ENCODE measurements around the gene CCP110. TPM values are rescaled to one million over a fixed set of nuclear protein-coding genes. Genes with fewer than 3 reads are reported as not detected.
"Not testable (repeated sequence)": the region's sequence is repeated elsewhere in the genome, so short reads cannot be mapped to it uniquely, and the experiment has no call there.

Gene CCP110
- polyA plus RNA-seq, 3 donors from 2014 or later = 7.5 to 10.1 (median 9.4) TPM

DNA sequence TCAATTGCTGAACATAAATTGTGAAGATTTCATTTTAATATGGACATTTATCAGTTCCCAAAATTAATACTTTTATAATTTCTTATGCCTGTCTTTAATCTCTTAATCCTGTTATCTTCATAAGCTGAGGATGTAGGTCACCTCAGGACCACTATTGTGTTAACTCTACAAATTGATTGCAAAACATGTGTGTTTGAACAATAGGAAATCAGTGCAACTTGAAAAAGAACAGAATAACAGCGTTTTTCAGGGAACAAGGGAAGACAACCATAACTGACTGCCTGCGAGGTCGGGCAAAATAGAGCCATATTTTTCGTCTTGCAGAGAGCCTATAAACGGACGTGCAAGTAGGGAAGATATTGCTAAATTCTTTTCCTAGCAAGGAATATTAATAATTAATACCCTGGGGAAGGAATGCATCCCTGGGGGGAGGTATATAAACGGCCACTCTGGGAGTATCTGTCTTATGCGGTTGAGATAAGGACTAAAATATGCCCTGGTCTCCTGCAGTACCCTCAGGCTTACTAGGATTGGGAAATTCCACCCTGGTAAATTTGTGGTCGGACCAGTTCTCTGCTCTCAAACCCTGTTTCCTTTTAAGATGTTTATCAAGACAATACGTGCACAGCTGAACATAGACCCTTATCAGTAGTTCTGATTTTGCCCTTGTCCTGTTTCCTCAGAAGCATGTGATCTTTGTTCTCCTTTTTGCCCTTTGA lies 19.7 kb downstream of the CCP110 start:
- H3K27me3 Mint-ChIP-seq (ENCODE audit: low read depth in 3 of 3); DNase-seq; H3K27ac Mint-ChIP-seq; H3K4me3 Mint-ChIP-seq; H3K4me1 Mint-ChIP-seq; H3K9me3 Mint-ChIP-seq: not testable (repeated sequence)
- peaks cover 26 to 40% (median 36%) of the 10 kb centered on the region in 3 donors for H3K36me3 Mint-ChIP-seq

DNA sequence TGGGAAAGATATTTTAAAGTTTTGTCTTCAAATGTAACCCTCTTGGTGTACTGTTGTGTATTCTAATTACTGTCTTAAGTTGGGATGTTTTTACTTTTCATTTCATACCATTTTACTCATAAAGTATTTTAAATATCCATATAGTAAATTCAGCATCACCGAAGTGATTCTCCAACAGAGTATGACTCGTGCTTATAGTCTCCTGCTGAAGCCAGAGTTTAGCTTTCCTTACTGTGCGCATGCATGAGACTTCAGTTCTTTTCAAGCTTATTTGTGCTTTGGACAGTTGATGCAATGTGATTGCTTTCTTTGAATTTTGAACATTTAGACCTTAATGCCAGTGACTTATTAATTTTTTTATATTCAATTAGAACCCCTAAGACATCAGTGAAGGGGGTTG lies 24.4 kb downstream of the CCP110 start:
- Mint-ChIP-seq H3K36me3 (peaks cover 15 to 29% (median 18%) of the 10 kb centered on the region in 3 donors), H3K27ac (no peak overlapping the region), H3K4me1 (no peaks in the 10 kb centered on the region), H3K4me3 (no peak overlapping the region), H3K27me3 (ENCODE audit: low read depth in 3 of 3) (no peaks in the 10 kb centered on the region), H3K9me3 (peaks cover 0 to 3% (median 0%) of the 10 kb centered on the region in 6 donors)
- no peak for DNase-seq

DNA sequence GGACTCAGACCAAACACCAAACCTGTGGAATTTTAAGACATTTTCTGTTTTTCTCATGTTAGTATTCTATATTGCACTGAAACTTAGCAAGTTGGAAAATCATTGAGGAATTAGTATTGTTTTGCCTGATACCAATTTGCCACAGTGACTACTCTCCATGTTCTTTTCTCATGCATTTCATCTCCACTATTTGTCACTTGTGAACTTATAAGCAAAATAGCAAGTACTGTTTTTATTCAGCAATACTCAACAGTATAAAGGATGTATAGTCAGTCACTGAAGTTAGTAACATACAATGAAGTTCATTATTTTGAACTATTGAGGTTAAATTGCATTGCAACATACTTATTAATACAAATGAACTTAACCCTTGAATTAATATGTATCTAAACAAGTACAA lies 25.9 kb downstream of the CCP110 start:
- H3K36me3 Mint-ChIP-seq = peaks cover 3 to 16% (median 5%) of the 10 kb centered on the region in 3 donors
- peaks cover 2 to 3% of the 10 kb centered on the region in 2 donors for H3K4me1 Mint-ChIP-seq
- H3K27me3 Mint-ChIP-seq (ENCODE audit: low read depth in 3 of 3) = peaks cover 0 to 3% (median 0%) of the 10 kb centered on the region in 3 donors
- H3K4me3 Mint-ChIP-seq = no peak overlapping the region
- no peak overlapping the region for H3K27ac Mint-ChIP-seq
- H3K9me3 Mint-ChIP-seq = no peaks in the 10 kb centered on the region
- DNase-seq = no peak

DNA sequence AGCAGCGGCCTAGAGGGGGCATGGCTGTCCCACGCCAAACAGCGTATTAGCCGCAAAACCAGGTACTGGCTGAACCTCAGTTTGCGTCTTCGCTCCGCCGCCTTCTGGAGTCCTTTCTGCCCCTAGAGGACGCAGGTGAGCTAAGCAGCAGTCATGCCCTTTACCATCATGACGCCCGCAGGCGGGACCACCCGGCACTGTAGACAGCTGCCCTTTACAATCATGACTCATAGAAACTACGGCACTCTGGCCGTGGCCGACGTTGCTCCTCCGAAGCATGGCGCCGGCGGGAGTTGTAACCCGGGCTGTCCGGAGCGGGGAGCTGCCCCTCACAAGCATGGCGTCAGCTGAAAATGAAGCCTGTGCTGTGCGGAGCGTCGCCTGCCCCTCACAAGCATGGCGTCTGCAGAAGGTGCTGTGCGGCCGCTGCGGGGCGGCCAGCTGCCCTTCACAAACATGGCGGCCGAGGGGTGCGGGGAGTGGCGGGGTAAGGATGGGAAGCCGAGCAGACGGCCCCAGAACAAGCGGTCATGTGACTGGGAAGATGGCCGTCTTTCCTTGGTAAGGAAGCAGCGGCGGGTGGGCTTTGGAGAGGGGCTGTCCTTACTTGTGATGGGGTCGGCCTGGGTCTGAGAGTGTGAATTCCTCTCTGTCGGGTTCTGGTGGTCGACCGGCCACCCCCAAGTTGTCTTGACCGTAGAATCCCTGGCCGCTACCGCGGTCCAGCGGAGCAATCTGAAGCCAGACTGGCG lies 31.6 kb downstream of the CCP110 start, which contains the start of gene VPS35L:
Gene VPS35L (plus strand): TSS at position 518 of the 752 bp plus-strand sequence. CDS start 27 bp downstream, at position 545.
- no peaks in the 10 kb centered on the region for H3K9me3 Mint-ChIP-seq
- peak; percentile 96 to 97 (median 97) for DNase-seq
- peaks cover 25 to 26% of the 10 kb centered on the region in 2 donors for H3K4me1 Mint-ChIP-seq
- peak within 1 kb of the TSS; percentile 95 to 97 (median 96) for H3K4me3 Mint-ChIP-seq
- peaks cover 0 to 8% (median 5%) of the 10 kb centered on the region in 3 donors for H3K36me3 Mint-ChIP-seq
- peak within 1 kb of the TSS; percentile 83 to 96 (median 91) for H3K27ac Mint-ChIP-seq
- peaks cover 0 to 6% (median 5%) of the 10 kb centered on the region in 3 donors for H3K27me3 Mint-ChIP-seq (ENCODE audit: low read depth in 3 of 3)

DNA sequence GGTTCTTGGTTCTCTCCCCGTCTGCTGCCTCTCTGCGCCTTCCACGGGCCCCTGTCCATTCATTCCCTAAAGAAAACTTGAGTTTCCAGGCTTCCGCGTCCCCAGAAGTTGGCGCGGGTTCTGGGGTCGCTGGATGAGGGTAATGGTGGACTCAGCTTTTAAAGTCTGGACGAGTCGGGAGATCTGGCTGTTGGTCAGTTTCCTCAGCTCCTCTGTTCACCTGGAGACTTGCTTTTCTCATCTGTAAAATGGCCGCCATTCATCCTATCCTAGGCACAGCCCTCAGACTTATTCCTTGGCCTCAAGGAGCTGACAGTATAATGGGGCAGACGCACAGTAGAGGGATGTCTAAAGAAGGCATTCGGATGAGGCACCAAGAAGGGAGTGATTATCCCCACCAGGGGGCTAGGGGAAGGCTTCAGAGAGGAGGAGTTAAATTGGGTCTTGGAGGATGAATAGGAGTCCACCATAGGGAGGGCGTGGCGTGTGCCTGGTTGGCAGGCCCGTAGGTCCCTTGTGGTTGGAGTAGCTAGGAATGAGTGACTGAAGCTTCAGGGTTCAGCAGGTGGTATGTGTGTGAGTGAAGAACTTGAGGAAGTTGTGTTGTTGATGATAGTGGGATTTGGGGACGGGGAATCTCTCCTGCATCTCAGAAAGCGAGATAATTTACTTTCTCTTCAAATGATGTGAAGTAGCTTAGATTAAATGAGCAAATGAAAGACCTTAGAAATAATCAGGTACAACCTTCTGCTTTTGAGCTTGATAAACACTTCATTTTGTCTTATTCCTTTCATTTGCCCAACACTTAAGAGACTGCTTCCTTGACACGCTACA lies 32.4 kb downstream of the CCP110 start:
- no peaks in the 10 kb centered on the region for H3K9me3 Mint-ChIP-seq
- H3K4me3 Mint-ChIP-seq = peak overlapping the region; percentile 95 to 97 (median 96)
- peak; percentile 6 to 15 (median 11) for DNase-seq
- peak overlapping the region; percentile 83 to 96 (median 91) for H3K27ac Mint-ChIP-seq
- H3K27me3 Mint-ChIP-seq (ENCODE audit: low read depth in 3 of 3) = peaks cover 0 to 6% (median 5%) of the 10 kb centered on the region in 3 donors
- peaks cover 25 to 26% of the 10 kb centered on the region in 2 donors for H3K4me1 Mint-ChIP-seq
- H3K36me3 Mint-ChIP-seq = peaks cover 0 to 4% (median under 1%) of the 10 kb centered on the region in 3 donors

DNA sequence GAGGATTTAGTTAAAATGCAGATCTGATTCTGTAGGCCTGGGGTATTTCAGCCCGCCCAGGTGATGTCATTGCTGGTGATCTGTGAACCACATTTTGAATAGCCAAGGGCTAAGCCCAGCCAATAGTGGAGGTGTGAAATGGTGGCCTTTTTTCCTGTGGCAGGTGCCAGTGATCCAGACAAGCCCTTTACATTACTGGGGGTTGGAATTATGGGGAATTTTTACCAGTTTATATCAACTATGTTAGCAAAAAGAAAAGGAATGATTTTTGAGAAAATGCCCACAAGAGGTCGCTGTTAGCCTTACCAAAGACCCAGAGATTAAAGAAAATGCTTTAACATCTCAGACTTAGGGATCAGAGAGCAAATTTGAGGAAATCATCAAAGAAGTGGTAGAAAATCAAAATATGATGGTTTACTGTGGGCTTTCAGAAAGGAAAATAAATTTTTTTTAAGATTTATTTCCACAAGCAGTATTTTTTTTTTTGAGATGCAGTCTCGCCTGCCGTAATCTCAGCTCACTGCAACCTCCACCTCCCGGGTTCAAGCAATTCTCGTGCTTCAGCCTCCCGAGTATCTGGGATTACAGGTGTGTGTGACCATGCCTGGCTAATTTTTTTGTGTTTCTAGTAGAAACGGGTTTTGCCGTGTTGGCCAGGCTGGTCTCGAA lies 35.6 kb downstream of the CCP110 start:
- Mint-ChIP-seq H3K36me3 (peaks cover 0 to 6% (median 0%) of the 10 kb centered on the region in 3 donors), H3K4me3 (no peak overlapping the region), H3K27me3 (ENCODE audit: low read depth in 3 of 3) (peaks cover 0 to 7% (median 5%) of the 10 kb centered on the region in 3 donors)

DNA sequence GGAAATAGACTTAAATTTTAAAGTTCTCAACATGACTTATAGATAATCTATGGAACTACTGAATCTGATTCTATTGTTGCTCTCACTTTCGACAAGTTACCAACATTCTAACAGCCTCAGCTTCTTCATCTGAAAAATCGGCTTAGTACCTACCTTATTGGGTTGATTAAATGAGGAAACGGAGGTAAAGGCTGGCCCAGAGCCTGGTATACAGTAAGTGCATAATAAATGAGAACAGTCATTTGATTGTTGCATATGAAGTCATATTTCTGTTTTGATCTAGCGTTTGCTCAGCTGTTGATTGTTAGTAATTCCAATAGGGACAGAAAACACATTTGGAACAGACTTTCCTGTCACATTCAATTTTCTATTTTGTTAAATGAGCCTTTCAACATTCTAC lies 36.3 kb downstream of the CCP110 start:
- Mint-ChIP-seq H3K4me3 (no peak overlapping the region), H3K27ac (no peak overlapping the region), H3K27me3 (ENCODE audit: low read depth in 3 of 3) (peaks cover 0 to 6% (median 5%) of the 10 kb centered on the region in 3 donors), H3K36me3 (peaks cover 0 to 6% (median 0%) of the 10 kb centered on the region in 3 donors), H3K9me3 (no peaks in the 10 kb centered on the region), H3K4me1 (peaks cover 21 to 22% of the 10 kb centered on the region in 2 donors)
- no peak for DNase-seq

More for the DNA sequence above, 35.6 kb downstream of the CCP110 start:
- peak; percentile 34 to 46 (median 39) for DNase-seq
- H3K27ac Mint-ChIP-seq = no peak overlapping the region
- peaks cover 26 to 28% of the 10 kb centered on the region in 2 donors for H3K4me1 Mint-ChIP-seq
- no peaks in the 10 kb centered on the region for H3K9me3 Mint-ChIP-seq

DNA sequence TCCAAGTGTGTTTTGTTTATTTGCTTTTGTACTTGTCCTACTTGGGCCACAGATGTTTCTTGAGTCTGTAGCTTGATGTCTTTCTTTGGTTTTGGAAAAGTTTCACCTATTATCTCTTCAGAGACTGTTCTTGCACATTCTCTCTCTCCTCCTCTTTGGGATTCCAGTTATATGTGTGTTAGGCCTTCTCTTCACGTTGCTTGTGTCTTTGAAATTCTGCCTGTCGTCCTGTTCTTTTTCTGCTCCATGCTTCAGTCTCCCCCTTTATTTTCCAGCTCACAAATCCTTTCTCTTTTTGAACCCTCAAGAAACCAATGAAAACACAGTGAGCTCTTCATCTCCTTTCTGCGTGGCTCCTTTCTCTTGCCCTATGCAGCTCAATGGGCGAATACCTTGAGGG lies 39.6 kb downstream of the CCP110 start:
- Mint-ChIP-seq H3K4me1 (peaks cover 5 to 7% of the 10 kb centered on the region in 2 donors), H3K36me3 (peaks cover 5 to 14% (median 6%) of the 10 kb centered on the region in 3 donors), H3K27me3 (ENCODE audit: low read depth in 3 of 3) (peaks cover 0 to 3% (median 0%) of the 10 kb centered on the region in 3 donors), H3K27ac (peak overlapping the region in 1 of 6 donors; percentile 1), H3K4me3 (no peak overlapping the region), H3K9me3 (no peaks in the 10 kb centered on the region)
- DNase-seq = no peak

DNA sequence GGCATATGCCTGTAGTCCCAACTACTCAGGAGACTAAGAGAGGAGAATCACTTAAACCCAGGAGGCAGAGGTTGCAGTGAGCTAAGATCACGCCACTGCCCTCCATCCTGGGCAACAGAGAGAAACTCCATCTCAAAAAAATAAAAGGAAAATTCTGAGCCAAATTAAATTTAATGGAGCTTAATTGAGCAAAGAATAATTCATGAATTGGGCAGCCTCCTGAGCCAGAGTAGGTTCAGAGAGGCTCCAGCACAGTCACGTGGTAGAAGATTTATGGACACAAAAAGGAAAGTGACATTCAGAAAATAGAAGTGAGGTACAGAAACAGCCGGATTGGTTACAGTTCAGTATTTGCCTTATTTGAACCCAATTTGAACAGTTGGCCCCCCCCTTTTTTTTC lies 42.6 kb downstream of the CCP110 start:
- peak overlapping the region in 1 of 6 donors; percentile 56 for H3K27ac Mint-ChIP-seq
- no peaks in the 10 kb centered on the region for H3K9me3 Mint-ChIP-seq
- H3K36me3 Mint-ChIP-seq = peaks cover 8 to 21% (median 10%) of the 10 kb centered on the region in 3 donors
- peaks cover 0 to 5% of the 10 kb centered on the region in 2 donors for H3K4me1 Mint-ChIP-seq
- no peak for DNase-seq
- peaks cover 0 to 3% (median 0%) of the 10 kb centered on the region in 3 donors for H3K27me3 Mint-ChIP-seq (ENCODE audit: low read depth in 3 of 3)
- H3K4me3 Mint-ChIP-seq = no peak overlapping the region

DNA sequence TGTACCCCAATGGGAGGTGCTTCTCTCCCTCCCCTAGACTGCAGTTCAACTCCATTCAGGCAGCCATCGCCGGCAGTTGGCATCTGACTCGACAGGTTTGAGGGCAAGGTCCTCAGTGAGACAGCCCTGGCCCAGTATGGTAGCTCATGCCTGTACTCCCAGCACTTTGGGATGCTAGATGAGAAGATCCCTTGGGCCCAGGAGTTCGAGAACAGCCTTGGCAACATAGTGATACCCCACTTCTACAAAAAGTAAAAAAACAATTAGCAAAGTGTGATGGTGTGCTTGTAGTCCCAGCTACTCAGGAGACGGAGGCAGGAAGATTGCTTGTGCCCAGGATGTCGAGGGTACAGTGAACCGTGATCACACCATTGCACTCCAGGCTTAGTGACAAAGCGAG lies 43.8 kb downstream of the CCP110 start:
- DNase-seq = no peak
- Mint-ChIP-seq H3K27ac (no peak overlapping the region), H3K9me3 (no peaks in the 10 kb centered on the region), H3K4me3 (no peak overlapping the region), H3K36me3 (peaks cover 8 to 21% (median 10%) of the 10 kb centered on the region in 3 donors), H3K27me3 (ENCODE audit: low read depth in 3 of 3) (peaks cover 0 to 3% (median 0%) of the 10 kb centered on the region in 3 donors), H3K4me1 (peaks cover 0 to 2% of the 10 kb centered on the region in 2 donors)

DNA sequence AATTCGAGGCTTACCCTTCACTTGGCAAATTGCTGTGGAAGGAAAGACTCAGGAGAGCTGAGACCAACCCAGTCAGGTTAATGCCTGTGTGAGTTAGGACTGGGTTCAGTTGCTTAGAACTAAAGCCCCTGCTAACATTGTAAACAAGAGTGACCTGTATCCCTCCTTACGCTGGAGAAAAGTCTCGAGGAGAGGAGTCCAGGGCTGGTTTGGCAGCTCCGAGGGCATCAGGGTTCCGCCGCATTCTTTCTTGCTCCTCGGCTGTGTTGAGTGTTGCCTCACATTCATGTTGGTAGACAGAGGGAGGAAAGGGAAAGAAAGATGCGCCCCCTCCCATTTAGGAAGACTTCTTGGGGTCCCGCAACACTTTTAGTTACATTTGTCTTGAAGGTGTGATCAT lies 50.3 kb downstream of the CCP110 start:
- Mint-ChIP-seq H3K4me3 (no peak overlapping the region), H3K9me3 (no peaks in the 10 kb centered on the region), H3K27me3 (ENCODE audit: low read depth in 3 of 3) (no peaks in the 10 kb centered on the region), H3K36me3 (peaks cover 35 to 44% (median 35%) of the 10 kb centered on the region in 3 donors), H3K4me1 (no peaks in the 10 kb centered on the region), H3K27ac (no peak overlapping the region)
- no peak for DNase-seq

DNA sequence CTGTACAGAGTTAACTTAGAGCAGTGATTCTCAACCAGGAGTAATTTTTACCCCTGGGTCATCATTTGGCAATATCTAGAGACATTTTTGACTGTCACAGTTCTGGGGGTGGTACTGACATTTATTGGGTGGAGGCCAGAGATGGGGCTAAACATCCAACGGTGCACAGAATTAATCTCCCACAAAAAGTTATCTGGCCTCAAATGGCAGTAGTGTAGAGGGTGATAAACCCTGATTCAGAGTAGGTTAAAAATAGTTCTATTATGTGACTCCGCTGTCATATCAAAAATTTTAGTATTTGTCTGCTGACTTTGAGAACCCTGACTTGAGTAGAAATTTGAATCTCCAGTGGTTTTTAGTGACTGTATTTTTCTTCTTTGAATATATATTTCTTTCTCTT lies 50.9 kb downstream of the CCP110 start:
- DNase-seq = no peak
- Mint-ChIP-seq H3K36me3 (peaks cover 35 to 45% (median 35%) of the 10 kb centered on the region in 3 donors), H3K4me3 (no peak overlapping the region), H3K4me1 (no peaks in the 10 kb centered on the region), H3K9me3 (no peaks in the 10 kb centered on the region), H3K27ac (no peak overlapping the region), H3K27me3 (ENCODE audit: low read depth in 3 of 3) (no peaks in the 10 kb centered on the region)

Measured in immature natural killer cell (primary cell).